Stimulated activated CD8-positive, alpha-beta memory T cell treated with anti-CD3 and anti-CD28 coated beads, Interleukin-15, amount 100 ng/mL, for 1 hour (primary cell): ENCODE results near the gene PET117.
"Not testable (repeated sequence)": the region's sequence is repeated elsewhere in the genome, so short reads cannot be mapped to it uniquely, and the experiment has no call there.

ENCODE experiments used
- DNase-seq: peaks from one replicate; pipeline ENCODE4 v3.0.0-alpha.2; 2020; ENCODE audit warnings: low read depth

Gene PET117

DNA sequence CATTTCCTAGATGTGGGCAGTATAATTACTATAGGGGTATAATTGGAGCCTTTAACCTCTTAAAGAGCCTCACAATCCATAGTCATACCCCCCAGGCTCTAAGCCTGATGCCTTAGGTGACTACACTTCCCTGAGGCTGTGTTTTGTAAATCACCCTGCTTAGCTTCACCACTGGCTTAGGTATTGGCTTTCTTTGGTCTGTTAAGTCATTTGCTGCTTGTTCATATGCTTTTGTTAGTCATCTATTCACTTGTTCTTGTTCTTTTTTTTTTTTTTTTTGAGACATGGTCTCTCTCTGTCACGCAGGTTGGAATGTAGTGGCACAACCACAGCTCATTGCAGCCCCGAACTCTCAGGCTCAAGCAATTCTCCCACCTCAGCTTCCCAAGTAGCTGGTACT, 26.7 kb downstream of the PET117 start:
- no peak for DNase-seq

- no peak for DNase-seq
These were observed 27.9 kb downstream of the PET117 start for GRCh38 chr20:18165553-18165952.

GRCh38 chr20:18166241-18166881, 28.7 kb downstream of the PET117 start:
- DNase-seq = no peak

DNA sequence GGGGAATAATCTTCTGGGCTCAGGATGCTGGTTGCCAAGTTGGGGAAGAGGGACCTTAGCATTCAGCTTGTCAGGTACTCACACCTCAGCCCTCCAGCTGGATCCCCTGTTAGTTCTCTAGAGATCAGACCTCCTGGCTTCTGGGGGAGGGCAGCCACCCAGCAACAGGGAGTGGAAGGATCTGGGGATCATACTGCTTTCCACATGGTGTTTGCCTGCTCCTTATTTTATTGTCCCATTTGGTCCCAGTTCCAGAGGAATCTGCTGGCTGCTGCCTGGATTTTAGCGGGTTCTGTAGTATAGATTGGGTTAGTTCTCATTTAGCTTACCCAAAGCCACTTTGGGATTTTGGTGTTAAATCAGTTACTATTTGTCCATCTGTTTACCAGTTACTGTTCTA, 29.3 kb downstream of the PET117 start:
- DNase-seq = no peak

GRCh38 chr20:18172379-18172778, 34.7 kb downstream of the PET117 start:
- no peak for DNase-seq

GRCh38 chr20:18174906-18175683, 37.4 kb downstream of the PET117 start:
- DNase-seq = no peak

DNA sequence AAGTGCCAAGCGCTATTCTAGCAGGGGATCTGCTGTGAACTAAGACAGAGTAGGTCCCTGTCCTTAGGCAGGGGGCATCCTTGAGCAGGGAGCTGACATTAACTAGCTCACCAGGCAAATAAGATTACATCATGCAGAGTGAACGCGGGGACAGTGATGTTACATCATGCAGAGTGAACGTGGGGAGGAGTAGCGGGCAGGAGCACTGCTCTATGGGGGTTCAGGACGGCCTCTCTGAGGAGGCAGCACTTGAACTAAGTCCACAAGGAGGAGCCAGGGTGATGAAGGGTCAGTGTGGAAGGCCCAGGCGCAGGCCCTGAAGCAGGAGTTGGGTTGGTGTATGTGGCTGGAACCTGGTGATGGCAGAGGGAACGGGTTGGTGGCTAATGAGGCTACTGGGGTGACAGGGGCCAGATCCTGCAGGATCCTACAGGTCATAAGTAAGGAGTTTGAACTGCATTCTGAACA, 38.7 kb downstream of the PET117 start:
- DNase-seq = no peak

- DNase-seq = not testable (repeated sequence)
These were observed 42.7 kb downstream of the PET117 start for GRCh38 chr20:18180366-18180765.

- DNase-seq = no peak
These were observed 43.2 kb downstream of the PET117 start for GRCh38 chr20:18180815-18181214.

DNA sequence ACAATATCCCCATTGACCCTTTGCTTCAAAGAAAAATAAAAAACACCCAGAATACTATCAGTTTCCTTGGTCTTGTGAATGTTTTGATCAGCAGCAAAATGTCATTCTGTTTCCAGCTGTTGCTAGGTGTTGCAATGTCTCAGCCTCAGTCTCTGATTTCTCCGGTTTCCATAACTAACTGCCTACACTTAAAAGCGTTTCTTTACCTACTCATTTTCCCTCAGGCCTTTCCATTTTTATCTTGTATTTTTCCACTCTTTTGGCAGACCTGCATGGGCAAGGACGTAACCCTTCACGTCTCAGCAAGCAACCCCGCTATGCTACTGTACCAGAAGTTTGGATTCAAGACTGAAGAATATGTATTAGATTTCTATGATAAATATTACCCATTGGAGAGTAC, 49.4 kb downstream of the PET117 start:
- DNase-seq = no peak

- no peak for DNase-seq
These were observed 50.8 kb downstream of the PET117 start for GRCh38 chr20:18188434-18188833.

GRCh38 chr20:18190338-18191233, 52.9 kb downstream of the PET117 start:
- DNase-seq = no peak

DNA sequence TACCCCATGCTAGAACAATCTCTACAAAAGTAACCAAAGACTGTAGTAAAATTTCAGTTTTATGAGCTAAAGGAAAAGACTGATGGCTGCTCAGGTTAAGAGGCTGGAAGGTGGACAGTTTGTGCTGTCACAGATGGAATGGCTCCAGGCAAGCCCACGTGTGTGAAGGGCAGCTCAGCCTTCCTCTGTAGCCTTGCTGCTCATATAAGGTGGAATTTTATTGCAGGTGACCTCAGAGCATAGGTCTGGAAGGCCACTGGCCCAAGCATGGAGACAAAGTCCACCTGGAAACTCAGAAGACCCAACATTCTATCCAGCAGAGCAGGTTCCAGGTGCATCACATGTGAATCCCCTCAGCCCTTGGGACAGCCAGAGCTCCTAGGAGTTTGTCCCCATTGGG, 53.6 kb downstream of the PET117 start:
- DNase-seq = no peak
